Measurements from ENCODE around the gene ZNF891.

The ZNF891 gene

GRCh38 chr12:133105620-133106019 lies 24.5 kb downstream of the ZNF891 start:
- no peak overlapping the region for H3K4me3 ChIP-seq (ENCODE audit: low read length)
- DNase-seq (ENCODE audit: low read depth) = no peak
- no peak for TF ChIP-seq CTCF (conservative IDR thresholded peaks at IDR 0.05; ENCODE audit: low read depth, low read length)

GRCh38 chr12:133083345-133083744 lies 46.7 kb downstream of the ZNF891 start:
- DNase-seq (ENCODE audit: low read depth) = no peak
- no peak overlapping the region for H3K4me3 ChIP-seq (ENCODE audit: low read length)
- TF ChIP-seq CTCF (conservative IDR thresholded peaks at IDR 0.05; ENCODE audit: low read depth, low read length) = no peak

GRCh38 chr12:133081159-133081780 lies 48.8 kb downstream of the ZNF891 start:
- peak overlapping the region; percentile 87 for H3K4me3 ChIP-seq (ENCODE audit: low read length)
- DNase-seq (ENCODE audit: low read depth) = no peak
- no peak for TF ChIP-seq CTCF (conservative IDR thresholded peaks at IDR 0.05; ENCODE audit: low read depth, low read length)

- peak within 1 kb of the TSS; percentile 87 for H3K4me3 ChIP-seq (ENCODE audit: low read length)
- peak; percentile 94 for DNase-seq (ENCODE audit: low read depth)
- peak; percentile 13 for TF ChIP-seq CTCF (conservative IDR thresholded peaks at IDR 0.05; ENCODE audit: low read depth, low read length)
These were observed 49.5 kb downstream of the ZNF891 start, which contains the start of gene ZNF140 for GRCh38 chr12:133080368-133081158. ZNF140 (plus strand) TSS chr12:133080923; CDS start chr12:133081321, 398 bp downstream.

GRCh38 chr12:133080026-133080367 lies 50.1 kb downstream of the ZNF891 start:
- peak overlapping the region; percentile 87 for H3K4me3 ChIP-seq (ENCODE audit: low read length)
- no peak for TF ChIP-seq CTCF (conservative IDR thresholded peaks at IDR 0.05; ENCODE audit: low read depth, low read length)
- DNase-seq (ENCODE audit: low read depth) = peak; percentile 99

GRCh38 chr12:133073836-133074235 lies 56.2 kb downstream of the ZNF891 start:
- no peak overlapping the region for H3K4me3 ChIP-seq (ENCODE audit: low read length)
- no peak for TF ChIP-seq CTCF (conservative IDR thresholded peaks at IDR 0.05; ENCODE audit: low read depth, low read length)
- DNase-seq (ENCODE audit: low read depth) = no peak

- H3K4me3 ChIP-seq (ENCODE audit: low read length) = no peak overlapping the region
- no peak for TF ChIP-seq CTCF (conservative IDR thresholded peaks at IDR 0.05; ENCODE audit: low read depth, low read length)
- DNase-seq (ENCODE audit: low read depth) = no peak
These were observed 66.5 kb downstream of the ZNF891 start for GRCh38 chr12:133063556-133063955.
